ENCODE results near the gene CCDC137. TPM values are rescaled to one million over a fixed set of nuclear protein-coding genes. Genes with fewer than 3 reads are reported as not detected.

CCDC137 gene
- total and polyA plus RNA-seq, 2 of the 13 experiments (the other 11 are each of a cell fraction or from before 2014, with no cell fraction given), result 14.6 to 39.1 TPM

- TF ChIP-seq NFKB2 (CRISPR knock-in tag; IDR thresholded peaks at IDR 0.05; ENCODE audit: borderline replicate concordance) (no peak), ZNF335 (CRISPR knock-in tag; IDR thresholded peaks at IDR 0.05) (no peak), TBX3 (IDR thresholded peaks at IDR 0.05; ENCODE audit: borderline replicate concordance) (no peak), ZNF777 (CRISPR knock-in tag; IDR thresholded peaks at IDR 0.05) (no peak), ZNF282 (IDR thresholded peaks at IDR 0.05; ENCODE audit: partially characterized antibody) (no peak), ZNF720 (CRISPR knock-in tag; IDR thresholded peaks at IDR 0.05) (no peak), ATF2 (CRISPR knock-in tag; IDR thresholded peaks at IDR 0.05) (no peak), ZNF788 (CRISPR knock-in tag; IDR thresholded peaks at IDR 0.05; ENCODE audit: borderline replicate concordance) (no peak; the same call in 1 of the 2 replicates), ZNF772 (CRISPR knock-in tag; IDR thresholded peaks at IDR 0.05) (0 out of 2 replicates have a peak, but pooled peaks have one; percentile 23), BATF2 (CRISPR knock-in tag; IDR thresholded peaks at IDR 0.05) (no peak), PHF21A (CRISPR knock-in tag; IDR thresholded peaks at IDR 0.05) (no peak), UBTF (CRISPR knock-in tag; IDR thresholded peaks at IDR 0.05) (no peak; the same call in 1 of the 2 replicates), GPBP1L1 (CRISPR knock-in tag; IDR thresholded peaks at IDR 0.05) (no peak), TFDP2 (CRISPR knock-in tag; IDR thresholded peaks at IDR 0.05) (no peak), HES4 (CRISPR knock-in tag; IDR thresholded peaks at IDR 0.05; ENCODE audit: borderline replicate concordance) (no peak), SAFB2 (CRISPR knock-in tag; IDR thresholded peaks at IDR 0.05; ENCODE audit: borderline replicate concordance, low read depth) (no peak), ZBTB21 (CRISPR knock-in tag; IDR thresholded peaks at IDR 0.05) (no peak), SP2 (CRISPR knock-in tag; IDR thresholded peaks at IDR 0.05) (peak; percentile 5; the same call in 1 of the 2 replicates), REXO4 (CRISPR knock-in tag; IDR thresholded peaks at IDR 0.05; ENCODE audit: borderline replicate concordance) (no peak), ZNF713 (CRISPR knock-in tag; IDR thresholded peaks at IDR 0.05) (no peak; the same call in 1 of the 2 replicates), HMG20A (CRISPR knock-in tag; IDR thresholded peaks at IDR 0.05; ENCODE audit: borderline replicate concordance) (no peak), FLYWCH1 (CRISPR knock-in tag; IDR thresholded peaks at IDR 0.05) (no peak), RBAK (CRISPR knock-in tag; IDR thresholded peaks at IDR 0.05) (no peak), TEAD2 (CRISPR knock-in tag; IDR thresholded peaks at IDR 0.05) (no peak)
Observed at GRCh38 chr17:81710514-81711308, 44.2 kb downstream of the CCDC137 start (continued).
